Stimulated activated CD8-positive, alpha-beta memory T cell treated with anti-CD3 and anti-CD28 coated beads, Interleukin-7, amount 100 ng/mL, for 48 hours (primary cell): ENCODE measurements around the gene ITGB1.

Experiments
- DNase-seq, 2 donors: peaks; one replicate each; pipeline ENCODE4 v3.0.0-alpha.2; 2020; ENCODE audit warnings: low read depth in 1 of 2; ENCODE audit errors: extremely low read depth in 1 of 2

Gene ITGB1

DNA sequence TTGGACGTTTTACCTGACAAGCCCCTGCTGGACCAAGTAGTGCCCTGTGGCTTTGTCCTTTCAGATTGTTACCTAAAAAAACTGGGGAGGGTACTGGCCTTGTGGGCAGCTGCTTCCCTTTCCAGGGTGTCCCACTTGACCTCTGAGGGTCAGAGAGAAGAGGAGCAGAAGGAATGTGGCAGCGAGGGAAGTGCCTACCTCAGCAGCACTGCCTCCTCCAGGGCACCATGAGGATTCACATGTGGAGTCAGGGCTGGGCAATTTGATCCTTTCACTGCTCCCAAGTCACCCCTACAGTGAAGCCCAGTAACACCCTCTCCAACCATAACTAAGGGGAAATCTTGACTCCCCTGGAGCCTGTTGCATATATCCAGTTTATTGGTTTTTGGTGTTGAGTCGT is 64.6 kb downstream of the ITGB1 start:
- DNase-seq: no peak

GRCh38 chr10:32891261-32891660 is 66.8 kb downstream of the ITGB1 start:
- no peak for DNase-seq

DNA sequence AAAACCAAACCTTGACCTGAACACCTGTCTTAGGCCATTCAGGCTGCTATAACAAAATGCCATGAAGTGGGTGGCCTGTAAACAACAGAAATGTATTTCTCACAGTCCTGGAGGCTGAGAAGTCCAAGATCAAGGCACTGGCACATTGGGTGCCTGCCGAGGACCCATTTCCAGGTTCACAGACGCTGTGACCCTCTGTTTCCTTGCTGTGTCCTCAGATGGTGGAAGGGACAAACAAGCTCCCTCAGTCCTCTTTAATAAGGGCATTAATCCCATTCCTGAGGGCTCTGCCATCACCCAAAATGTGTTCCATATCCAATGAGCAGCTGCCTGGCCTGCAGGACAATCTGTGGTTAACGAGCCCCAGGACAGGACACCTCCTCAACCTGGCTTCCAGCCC is 67.6 kb downstream of the ITGB1 start:
- DNase-seq: no peak

- DNase-seq: no peak
These were observed 68.3 kb downstream of the ITGB1 start for GRCh38 chr10:32889631-32890212.

DNA sequence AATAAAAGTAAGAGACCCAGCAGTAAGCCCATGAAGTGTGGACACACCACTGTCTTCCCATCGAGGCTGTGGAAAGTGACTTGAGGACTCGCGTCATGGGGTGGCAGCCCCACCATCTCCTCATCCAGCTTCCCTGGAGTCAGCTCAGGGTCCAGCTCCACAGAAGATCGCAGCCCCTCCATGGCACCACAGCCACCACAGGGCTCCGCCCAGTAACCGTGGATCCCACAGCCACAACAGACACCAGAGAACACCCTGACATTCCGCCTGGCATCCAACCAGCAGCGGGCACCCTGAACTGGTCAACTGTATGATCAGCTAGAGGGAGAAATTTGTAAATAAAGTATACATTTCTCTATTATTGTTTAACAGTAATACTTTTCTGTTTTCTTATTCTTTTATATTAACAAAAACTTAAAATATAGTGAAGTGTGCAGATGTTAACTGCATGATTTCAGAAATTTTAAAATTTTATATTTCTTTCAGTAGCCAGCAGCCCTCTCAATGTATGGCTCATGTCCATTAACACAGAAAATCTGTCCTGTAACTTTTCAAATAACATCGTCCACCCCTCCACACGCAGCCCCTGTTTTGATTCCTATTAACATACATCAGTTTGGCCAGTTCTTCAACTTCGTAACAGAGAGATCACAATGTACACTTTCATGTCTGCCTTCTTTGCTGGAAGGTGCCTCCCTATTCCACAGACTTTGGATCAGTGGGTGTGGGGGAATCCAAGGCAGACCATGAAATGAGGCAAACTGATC is 69.7 kb downstream of the ITGB1 start:
- no peak for DNase-seq

GRCh38 chr10:32887481-32887880 is 70.5 kb downstream of the ITGB1 start:
- DNase-seq: no peak

DNA sequence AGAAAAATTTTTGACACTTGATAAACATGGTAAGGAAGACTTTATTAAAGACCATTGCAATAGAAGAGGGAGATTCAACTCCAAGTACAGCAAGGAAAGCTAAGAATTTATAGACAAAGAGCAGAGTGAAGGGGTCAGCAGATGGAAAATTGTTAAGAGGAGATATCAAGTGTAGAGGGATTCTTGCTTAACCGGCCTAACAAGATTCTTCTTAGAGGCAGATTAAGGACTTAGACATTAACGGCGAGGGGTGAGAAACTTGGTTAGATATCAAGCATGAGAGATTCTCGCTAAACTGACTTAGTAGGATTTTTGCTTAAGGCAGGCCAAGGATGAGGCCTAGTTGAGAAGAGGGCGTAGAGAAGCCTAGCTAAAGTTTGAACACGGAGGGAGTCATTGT is 76.0 kb downstream of the ITGB1 start:
- no peak for DNase-seq

DNA sequence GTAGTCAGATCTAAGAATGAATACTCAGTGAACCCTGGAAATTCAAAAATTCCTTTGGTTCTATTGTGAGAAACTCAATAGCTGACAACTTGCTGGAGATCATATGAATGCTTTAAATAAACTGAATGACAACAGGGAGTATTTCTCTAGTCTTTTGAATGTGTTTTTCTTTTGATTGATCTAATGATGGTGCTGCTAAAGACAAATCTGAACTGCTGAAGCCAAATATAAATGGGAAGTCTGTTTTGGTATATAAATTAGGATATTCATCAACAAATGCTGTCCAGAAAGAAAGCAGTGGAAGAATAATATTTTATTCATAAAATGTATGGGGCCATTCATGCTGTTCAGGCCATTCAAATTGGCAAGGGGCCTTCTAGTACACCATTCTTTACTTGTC is 79.4 kb downstream of the ITGB1 start:
- DNase-seq: no peak

DNA sequence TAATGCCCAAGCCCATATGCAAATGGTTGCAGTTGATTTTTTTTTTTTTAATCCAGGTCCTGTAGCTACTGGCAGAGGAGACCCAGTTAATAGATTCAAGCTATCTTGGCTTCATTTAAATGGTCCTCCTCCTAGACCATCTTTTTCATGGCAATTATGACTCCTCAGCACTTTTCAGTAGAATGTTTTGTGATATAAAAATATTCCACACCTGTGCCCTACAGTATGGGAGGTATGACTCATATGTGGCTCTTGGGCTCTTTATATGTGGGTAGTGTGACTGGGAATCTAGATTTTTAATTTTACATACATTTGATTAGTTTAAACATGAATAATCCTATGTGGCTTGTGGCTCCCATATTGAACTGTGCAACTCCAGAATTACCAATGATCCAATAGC is 80.1 kb downstream of the ITGB1 start:
- DNase-seq: no peak

- no peak for DNase-seq
These were observed 92.9 kb downstream of the ITGB1 start for GRCh38 chr10:32865170-32865569.

DNA sequence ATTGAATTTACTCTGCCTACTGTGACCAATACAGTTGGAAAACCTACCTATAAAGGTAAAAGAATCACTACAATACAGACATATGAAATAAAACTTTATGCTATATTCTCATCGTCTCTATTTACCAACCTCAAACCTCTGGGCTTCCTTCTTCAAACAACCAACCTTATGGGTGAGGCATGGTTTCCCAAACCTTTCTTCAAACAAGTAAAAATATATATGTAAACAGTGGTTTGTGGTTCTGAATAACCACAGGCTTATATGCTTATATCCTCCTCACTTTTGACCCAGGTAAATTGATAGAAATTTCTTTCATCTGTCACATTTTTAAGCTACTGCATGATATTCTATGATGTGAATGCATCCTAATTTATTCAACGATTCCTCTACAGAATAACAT is 103.6 kb downstream of the ITGB1 start:
- no peak for DNase-seq

GRCh38 chr10:32851301-32851700 is 106.7 kb downstream of the ITGB1 start:
- DNase-seq: no peak
